Liver (tissue), 9 donors: ENCODE data around the gene PRPF19. TPM values are rescaled to one million over a fixed set of nuclear protein-coding genes. Genes with fewer than 3 reads are reported as not detected.

Experiments used
- DNase-seq: peaks from one replicate; pipeline ENCODE4 v3.0.0-alpha.2; 2017; ENCODE audit warnings: low spot score
- H3K27ac ChIP-seq, 2 donors: one replicate each; pipeline ENCODE4 v1.7.0; 2013; ENCODE audit warnings: inconsistent platforms in 2 of 2, low read length in 2 of 2, control low read depth in 1 of 2, low read depth in 1 of 2, mild to moderate bottlenecking in 1 of 2
- H3K27me3 ChIP-seq, 4 donors: one replicate each; pipeline versions ENCODE4 v1.6.1 to v1.7.0; 2013; ENCODE audit warnings: low read length in 3 of 4, inconsistent platforms in 1 of 4, mild to moderate bottlenecking in 1 of 4, moderate library complexity in 1 of 4; ENCODE audit not compliant: control insufficient read depth in 4 of 4, insufficient read depth in 4 of 4
- H3K36me3 ChIP-seq, 4 donors: one replicate each; pipeline versions ENCODE4 v1.6.1 to v1.7.0; 2013; ENCODE audit warnings: low read length in 3 of 4, mild to moderate bottlenecking in 3 of 4, low read depth in 1 of 4, moderate library complexity in 1 of 4; ENCODE audit not compliant: control insufficient read depth in 4 of 4, insufficient read depth in 3 of 4
- H3K4me1 ChIP-seq, 4 donors: one replicate each; pipeline versions ENCODE4 v1.6.1 to v1.7.0; 2013; ENCODE audit warnings: low read length in 3 of 4, mild to moderate bottlenecking in 3 of 4, moderate library complexity in 1 of 4; ENCODE audit not compliant: control insufficient read depth in 4 of 4, insufficient read depth in 4 of 4
- H3K4me3 ChIP-seq, 3 donors: one replicate each; pipeline versions ENCODE4 v1.6.1 to v1.7.0; 2013; ENCODE audit warnings: low read length in 3 of 3, control low read depth in 1 of 3, low read depth in 1 of 3, mild to moderate bottlenecking in 1 of 3
- H3K9ac ChIP-seq, 2 donors: one replicate each; pipeline ENCODE4 v1.7.0; 2013; ENCODE audit warnings: low read length in 2 of 2, mild to moderate bottlenecking in 2 of 2, moderate library complexity in 2 of 2, control low read depth in 1 of 2, low read depth in 1 of 2
- H3K9me3 ChIP-seq, 4 donors: one replicate each; pipeline versions ENCODE4 v1.6.1 to v1.7.0; 2013; ENCODE audit warnings: low read length in 3 of 4; ENCODE audit not compliant: control insufficient read depth in 4 of 4
- CTCF ChIP-seq: fragments of 150-350 bp; IDR thresholded peaks from 2 replicates; pipeline ENCODE4 v1.5.1; 2017; ENCODE audit warnings: improper control_type of control experiment, low read depth, low read length; ENCODE audit not compliant: missing input control
- FOXA2 ChIP-seq: IDR thresholded peaks from 2 replicates; pipeline ENCODE4 v1.6.1; 2016; ENCODE audit warnings: antibody characterized with exemption
- GABPA ChIP-seq, 2 donors: IDR thresholded peaks in 1 of 2; conservative IDR thresholded peaks in 1 of 2; 2 replicates each; pipeline ENCODE4 v1.6.1; 2016; ENCODE audit warnings: antibody characterized with exemption in 2 of 2, mild to moderate bottlenecking in 1 of 2, moderate library complexity in 1 of 2
- HNF4A ChIP-seq, 2 donors: conservative IDR thresholded peaks; 2 replicates each; pipeline ENCODE4 v1.6.1; 2016; ENCODE audit warnings: antibody characterized with exemption in 2 of 2, mild to moderate bottlenecking in 2 of 2
- JUND ChIP-seq, 2 donors: IDR thresholded peaks; 2 replicates each; pipeline ENCODE4 v1.6.1; 2016; ENCODE audit warnings: antibody characterized with exemption in 2 of 2
- NR2F2 ChIP-seq: IDR thresholded peaks from 2 replicates; pipeline ENCODE4 v1.6.1; 2016; ENCODE audit warnings: antibody characterized with exemption
- RAD21 ChIP-seq, 2 donors: IDR thresholded peaks; 2 replicates each; pipeline ENCODE4 v1.6.1; 2016; ENCODE audit warnings: antibody characterized with exemption in 2 of 2, mild to moderate bottlenecking in 2 of 2
- REST ChIP-seq: IDR thresholded peaks from 2 replicates; pipeline ENCODE4 v1.6.1; 2016; ENCODE audit warnings: antibody characterized with exemption, mild to moderate bottlenecking
- RXRA ChIP-seq, 2 donors: IDR thresholded peaks; 2 replicates each; pipeline ENCODE4 v1.6.1; 2017 to 2018; ENCODE audit warnings: antibody characterized with exemption in 2 of 2, mild to moderate bottlenecking in 1 of 2
- TAF1 ChIP-seq: conservative IDR thresholded peaks from 2 replicates; pipeline ENCODE4 v1.6.1; 2016; ENCODE audit warnings: antibody characterized with exemption, mild to moderate bottlenecking
- YY1 ChIP-seq: IDR thresholded peaks from 2 replicates; pipeline ENCODE4 v1.6.1; 2016; ENCODE audit warnings: antibody characterized with exemption, mild to moderate bottlenecking
- ZBTB33 ChIP-seq: IDR thresholded peaks from 2 replicates; pipeline ENCODE4 v1.6.1; 2016; ENCODE audit warnings: antibody characterized with exemption
- WGBS: extraction: QIAGEN DNeasy Blood & Tissue Kit; methylation state at CpG from one replicate; pipeline ENCODE4 v1.1.7; 2013; 5-methylcytosine and 5-hydroxymethylcytosine counted together
- polyA plus RNA-seq, 2 donors: library from polyadenylated mRNA; stranded (reverse) in 1 of 2; unstranded in 1 of 2; fragments of 200-250 nt in 1 of 2; fragments of >200 nt in 1 of 2; fragmentation: Nextera tagmentation in 1 of 2; extraction: Ambion mirVana in 1 of 2; gene quantifications; one replicate each; pipeline versions ENCODE4 v1.2.1 to v1.2.3, GENCODE V29; 2013 to 2015
- total RNA-seq, 2 donors: library from RNA; depleted of rRNA; stranded (reverse); fragments of >200 nt; gene quantifications; one replicate each; pipeline ENCODE4 v1.2.3, GENCODE V29; 2014
- donor health status: healthy.
- donor health status: healthy.
- donor health status: healthy.
- donor health status: healthy.
- donor health status: healthy.

PRPF19 gene
- total and polyA plus RNA-seq, 4 donors: 25.4 to 57.1 (median 40.4) TPM

GRCh38 chr11:60852982-60853950 lies 53.1 kb downstream of the PRPF19 start:
- Histone ChIP-seq H3K36me3 (peaks cover 0 to 22% (median 2%) of the 10 kb centered on the region in 4 donors), H3K27me3 (no peaks in the 10 kb centered on the region), H3K9me3 (no peaks in the 10 kb centered on the region), H3K9ac (no peak overlapping the region), H3K4me1 (peaks cover 0 to 13% (median 12%) of the 10 kb centered on the region in 4 donors), H3K4me3 (peak overlapping the region in 2 of 3 donors; percentile 57 to 66), H3K27ac (no peak overlapping the region)
- DNase-seq: no peak
- WGBS: 89% methylated on average over 68 of the region's 68 CpGs
- TF ChIP-seq RXRA (IDR thresholded peaks at IDR 0.05) (no peak), NR2F2 (no peak), ZBTB33 (no peak), YY1 (no peak), TAF1 (no peak), FOXA2 (no peak), CTCF (no peak), JUND (IDR thresholded peaks at IDR 0.05) (no peak), HNF4A (conservative IDR thresholded peaks at IDR 0.05) (no peak), GABPA (IDR thresholded peaks at IDR 0.05 in 1 of 2, conservative IDR thresholded peaks at IDR 0.05 in 1 of 2) (no peak), RAD21 (IDR thresholded peaks at IDR 0.05) (no peak), REST (no peak)
